ENCODE data around the gene SUN1.

The SUN1 gene

DNA sequence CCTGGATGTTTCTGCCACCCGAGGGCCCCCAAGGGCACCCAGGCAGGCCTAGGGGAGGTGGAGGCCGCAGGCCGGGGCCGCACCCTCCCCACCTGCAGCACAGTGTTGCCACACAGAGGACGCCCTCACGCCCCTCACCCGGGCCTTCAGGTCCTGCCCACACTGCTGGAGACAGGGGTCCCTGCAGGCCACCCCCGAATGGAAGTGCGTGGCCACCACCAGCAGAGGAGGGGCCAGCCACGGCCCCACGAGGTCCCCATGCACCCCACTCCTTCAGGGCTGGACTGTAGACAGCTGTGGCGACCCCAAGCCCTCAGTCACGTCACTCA lies 86.8 kb downstream of the SUN1 start:
- TF ChIP-seq, protein P1, sequence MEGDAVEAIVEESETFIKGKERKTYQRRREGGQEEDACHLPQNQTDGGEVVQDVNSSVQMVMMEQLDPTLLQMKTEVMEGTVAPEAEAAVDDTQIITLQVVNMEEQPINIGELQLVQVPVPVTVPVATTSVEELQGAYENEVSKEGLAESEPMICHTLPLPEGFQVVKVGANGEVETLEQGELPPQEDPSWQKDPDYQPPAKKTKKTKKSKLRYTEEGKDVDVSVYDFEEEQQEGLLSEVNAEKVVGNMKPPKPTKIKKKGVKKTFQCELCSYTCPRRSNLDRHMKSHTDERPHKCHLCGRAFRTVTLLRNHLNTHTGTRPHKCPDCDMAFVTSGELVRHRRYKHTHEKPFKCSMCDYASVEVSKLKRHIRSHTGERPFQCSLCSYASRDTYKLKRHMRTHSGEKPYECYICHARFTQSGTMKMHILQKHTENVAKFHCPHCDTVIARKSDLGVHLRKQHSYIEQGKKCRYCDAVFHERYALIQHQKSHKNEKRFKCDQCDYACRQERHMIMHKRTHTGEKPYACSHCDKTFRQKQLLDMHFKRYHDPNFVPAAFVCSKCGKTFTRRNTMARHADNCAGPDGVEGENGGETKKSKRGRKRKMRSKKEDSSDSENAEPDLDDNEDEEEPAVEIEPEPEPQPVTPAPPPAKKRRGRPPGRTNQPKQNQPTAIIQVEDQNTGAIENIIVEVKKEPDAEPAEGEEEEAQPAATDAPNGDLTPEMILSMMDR (IDR thresholded peaks at IDR 0.05; ENCODE audit: low read depth, low read length): no peak
- no peak overlapping the region for H3K4me3 ChIP-seq (ENCODE audit: low read depth, low read length)
- no peaks in the 10 kb centered on the region for H3K9me3 ChIP-seq
- peaks cover 19% of the 10 kb centered on the region for H3K4me1 ChIP-seq
- DNase-seq: no peak
- no peaks in the 10 kb centered on the region for H3K36me3 ChIP-seq
- H3K27me3 ChIP-seq: no peaks in the 10 kb centered on the region

DNA sequence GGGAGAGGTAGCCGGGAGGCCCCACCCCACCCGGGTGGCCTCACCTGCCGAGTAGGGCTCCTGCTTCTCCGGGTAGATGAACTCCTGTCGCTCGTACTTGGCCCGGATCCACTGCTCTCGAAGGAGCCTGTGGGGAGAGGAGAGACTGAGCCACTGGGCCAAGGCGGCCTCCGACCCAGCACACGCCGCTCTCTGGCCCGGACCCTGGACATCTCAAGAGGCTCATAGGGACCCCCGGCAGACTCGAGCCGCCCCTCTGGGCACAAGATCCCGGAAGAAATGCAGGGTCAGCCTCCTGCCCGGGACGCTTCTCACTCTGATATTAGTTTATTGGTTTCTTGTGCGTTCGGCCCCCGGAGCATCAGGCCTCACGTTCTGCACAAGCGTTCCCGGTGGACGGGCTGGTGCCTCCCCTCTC lies 87.7 kb downstream of the SUN1 start:
- no peaks in the 10 kb centered on the region for H3K9me3 ChIP-seq
- H3K27me3 ChIP-seq: no peaks in the 10 kb centered on the region
- H3K4me3 ChIP-seq (ENCODE audit: low read depth, low read length): no peak overlapping the region
- TF ChIP-seq, protein P1 (IDR thresholded peaks at IDR 0.05; ENCODE audit: low read depth, low read length): no peak
- DNase-seq: no peak
- no peaks in the 10 kb centered on the region for H3K36me3 ChIP-seq
- H3K4me1 ChIP-seq: peaks cover 19% of the 10 kb centered on the region

DNA sequence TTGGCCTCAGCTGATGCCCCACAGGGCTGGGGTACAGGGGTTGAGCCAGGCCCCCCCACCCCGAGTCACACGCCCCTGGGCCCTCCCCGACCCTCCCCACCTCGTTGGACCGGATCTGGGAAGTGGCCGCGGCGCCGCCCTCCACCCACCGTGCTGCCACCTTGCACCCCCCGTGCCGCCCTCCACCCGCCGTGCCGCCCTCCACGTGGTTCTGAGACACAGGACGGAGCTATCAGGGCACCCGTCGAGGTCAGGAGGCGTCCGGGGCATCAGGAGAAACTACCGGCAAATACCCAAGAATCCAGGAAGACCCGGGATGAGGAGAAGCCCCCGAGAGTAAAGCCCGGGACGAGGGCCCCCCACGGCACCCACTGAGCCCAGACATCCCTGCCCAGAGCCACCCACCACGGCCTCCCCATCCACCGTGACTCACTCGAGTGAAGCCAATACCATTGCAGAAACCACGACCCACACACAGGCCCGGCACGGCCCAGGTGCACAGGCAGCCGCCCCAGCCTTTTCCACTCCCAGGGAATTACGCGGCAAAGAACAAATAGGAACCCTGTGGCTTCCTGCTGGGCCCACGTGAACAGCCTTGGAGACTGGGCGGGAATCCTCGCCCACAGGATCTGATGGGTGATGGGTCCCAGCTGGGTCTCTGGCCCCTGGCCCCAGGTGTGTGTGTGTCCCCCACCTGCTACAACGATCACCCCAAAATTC lies 88.2 kb downstream of the SUN1 start:
- Histone ChIP-seq H3K36me3 (no peaks in the 10 kb centered on the region), H3K4me1 (peaks cover 15% of the 10 kb centered on the region), H3K4me3 (ENCODE audit: low read depth, low read length) (no peak overlapping the region), H3K9me3 (no peaks in the 10 kb centered on the region), H3K27me3 (no peaks in the 10 kb centered on the region)
- TF ChIP-seq, protein P1 (IDR thresholded peaks at IDR 0.05; ENCODE audit: low read depth, low read length): no peak
- no peak for DNase-seq

DNA sequence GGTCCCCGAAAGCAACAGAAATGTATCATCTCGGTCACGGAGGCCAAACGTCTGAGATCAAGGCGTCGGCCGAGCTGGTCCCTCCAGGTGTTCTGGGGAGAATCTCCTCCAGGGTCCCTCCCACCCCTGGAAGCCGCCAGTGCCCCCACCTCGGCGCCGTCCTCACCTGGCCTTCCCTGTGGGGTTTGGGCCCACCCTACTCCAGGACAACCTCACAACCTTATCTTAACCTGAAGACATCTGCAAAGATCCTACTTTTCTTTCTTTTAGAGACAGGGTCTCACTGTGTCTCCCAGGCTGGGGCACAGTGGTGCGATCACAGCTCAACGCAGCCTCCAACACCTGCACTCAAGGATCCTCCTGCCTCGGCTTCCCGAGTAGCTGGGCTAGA lies 88.8 kb downstream of the SUN1 start:
- TF ChIP-seq, protein P1 (IDR thresholded peaks at IDR 0.05; ENCODE audit: low read depth, low read length): no peak
- no peak for DNase-seq
- no peaks in the 10 kb centered on the region for H3K36me3 ChIP-seq
- no peaks in the 10 kb centered on the region for H3K27me3 ChIP-seq
- H3K4me1 ChIP-seq: peaks cover 12% of the 10 kb centered on the region
- H3K9me3 ChIP-seq: no peaks in the 10 kb centered on the region
- H3K4me3 ChIP-seq (ENCODE audit: low read depth, low read length): no peak overlapping the region

DNA sequence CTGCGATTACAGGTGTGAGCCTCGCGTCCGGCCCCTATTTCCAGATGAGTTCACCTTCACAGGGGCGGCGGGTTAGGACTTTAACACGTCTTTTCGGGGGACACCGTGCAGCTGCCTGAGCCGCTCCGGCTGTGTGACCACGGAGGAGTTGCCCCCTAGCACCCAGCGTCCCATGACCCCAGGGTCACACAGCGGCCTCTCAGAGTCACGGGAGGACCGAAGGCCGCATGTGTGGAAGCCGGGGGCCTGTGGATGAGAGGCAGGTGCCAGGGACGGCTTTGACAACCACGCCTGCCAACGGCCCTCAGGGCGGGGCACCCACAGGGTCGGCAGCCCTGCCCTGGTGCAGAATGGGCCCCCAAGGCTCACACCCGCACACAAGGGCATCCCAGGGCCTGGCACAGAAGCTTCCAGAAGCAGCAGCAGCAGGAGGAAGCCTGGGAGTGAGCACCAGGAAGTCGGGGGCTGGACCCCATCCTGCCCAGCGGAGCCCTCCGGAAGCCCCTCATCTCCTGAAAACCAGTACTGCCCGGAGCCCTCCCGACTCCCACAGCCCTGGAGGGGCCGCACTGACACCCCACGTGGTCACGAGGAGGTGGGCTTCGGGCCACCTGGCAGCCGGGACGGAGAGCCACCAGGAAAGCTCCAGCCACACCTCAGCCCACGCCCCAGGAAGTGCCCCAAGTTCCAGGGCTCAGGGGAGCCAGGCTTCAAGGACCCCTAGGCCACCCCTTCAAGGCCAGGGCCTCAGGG lies 89.5 kb downstream of the SUN1 start:
- no peaks in the 10 kb centered on the region for H3K9me3 ChIP-seq
- no peak for DNase-seq
- no peak overlapping the region for H3K4me3 ChIP-seq (ENCODE audit: low read depth, low read length)
- no peaks in the 10 kb centered on the region for H3K36me3 ChIP-seq
- TF ChIP-seq, protein P1 (IDR thresholded peaks at IDR 0.05; ENCODE audit: low read depth, low read length): no peak
- H3K27me3 ChIP-seq: no peaks in the 10 kb centered on the region
- peaks cover 6% of the 10 kb centered on the region for H3K4me1 ChIP-seq
